Measurements from ENCODE around the gene NABP1.

The NABP1 gene

GRCh38 chr2:191705084-191705483, 27.1 kb downstream of the NABP1 start:
- no peak overlapping the region for H2AFZ ChIP-seq (ENCODE audit: low read depth)
- H3K9ac ChIP-seq = no peak overlapping the region
- no peaks in the 10 kb centered on the region for H4K20me1 ChIP-seq (ENCODE audit: insufficient read depth)
- H3K27me3 ChIP-seq (ENCODE audit: insufficient read depth, low read depth) = no peaks in the 10 kb centered on the region
- H3K36me3 ChIP-seq (ENCODE audit: insufficient read depth) = no peaks in the 10 kb centered on the region
- no peak overlapping the region for H3K4me2 ChIP-seq
- TF ChIP-seq, protein P1, sequence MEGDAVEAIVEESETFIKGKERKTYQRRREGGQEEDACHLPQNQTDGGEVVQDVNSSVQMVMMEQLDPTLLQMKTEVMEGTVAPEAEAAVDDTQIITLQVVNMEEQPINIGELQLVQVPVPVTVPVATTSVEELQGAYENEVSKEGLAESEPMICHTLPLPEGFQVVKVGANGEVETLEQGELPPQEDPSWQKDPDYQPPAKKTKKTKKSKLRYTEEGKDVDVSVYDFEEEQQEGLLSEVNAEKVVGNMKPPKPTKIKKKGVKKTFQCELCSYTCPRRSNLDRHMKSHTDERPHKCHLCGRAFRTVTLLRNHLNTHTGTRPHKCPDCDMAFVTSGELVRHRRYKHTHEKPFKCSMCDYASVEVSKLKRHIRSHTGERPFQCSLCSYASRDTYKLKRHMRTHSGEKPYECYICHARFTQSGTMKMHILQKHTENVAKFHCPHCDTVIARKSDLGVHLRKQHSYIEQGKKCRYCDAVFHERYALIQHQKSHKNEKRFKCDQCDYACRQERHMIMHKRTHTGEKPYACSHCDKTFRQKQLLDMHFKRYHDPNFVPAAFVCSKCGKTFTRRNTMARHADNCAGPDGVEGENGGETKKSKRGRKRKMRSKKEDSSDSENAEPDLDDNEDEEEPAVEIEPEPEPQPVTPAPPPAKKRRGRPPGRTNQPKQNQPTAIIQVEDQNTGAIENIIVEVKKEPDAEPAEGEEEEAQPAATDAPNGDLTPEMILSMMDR (conservative IDR thresholded peaks at IDR 0.05; ENCODE audit: low read depth, low read length) = no peak
- H3K4me3 ChIP-seq (IDR thresholded peaks at IDR 0.05; ENCODE audit: insufficient read depth, low read depth, low read length) = no peak overlapping the region
- no peaks in the 10 kb centered on the region for H3K4me1 ChIP-seq (ENCODE audit: low read depth, poor library complexity, severe bottlenecking)
- H3K27ac ChIP-seq = no peak overlapping the region
- no peaks in the 10 kb centered on the region for H3K79me2 ChIP-seq (ENCODE audit: insufficient read depth, low read depth)

DNA sequence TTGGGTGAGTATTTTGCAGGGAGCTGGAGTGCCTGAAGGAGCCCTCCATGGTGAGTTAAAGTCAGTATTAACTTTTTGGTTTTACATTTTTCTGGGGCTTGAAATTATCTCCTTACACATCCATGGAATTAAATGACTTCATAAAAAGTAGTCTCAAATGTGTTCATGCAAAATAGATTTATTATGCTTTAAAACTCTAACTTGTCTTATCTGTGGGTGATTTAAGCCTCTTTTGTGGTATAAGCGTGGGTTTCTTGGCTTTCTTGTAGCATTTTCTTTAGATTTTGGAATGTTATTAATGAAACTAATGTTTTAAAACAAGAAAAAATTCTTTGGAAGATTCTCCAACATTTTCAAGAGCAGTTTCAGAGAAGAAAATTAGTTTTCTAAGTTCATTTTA, 27.8 kb downstream of the NABP1 start:
- H3K27ac ChIP-seq = no peak overlapping the region
- H3K27me3 ChIP-seq (ENCODE audit: insufficient read depth, low read depth) = no peaks in the 10 kb centered on the region
- no peak overlapping the region for H3K4me2 ChIP-seq
- TF ChIP-seq, protein P1 (conservative IDR thresholded peaks at IDR 0.05; ENCODE audit: low read depth, low read length) = no peak
- no peaks in the 10 kb centered on the region for H3K79me2 ChIP-seq (ENCODE audit: insufficient read depth, low read depth)
- H3K4me3 ChIP-seq (IDR thresholded peaks at IDR 0.05; ENCODE audit: insufficient read depth, low read depth, low read length) = no peak overlapping the region
- H3K36me3 ChIP-seq (ENCODE audit: insufficient read depth) = no peaks in the 10 kb centered on the region
- H2AFZ ChIP-seq (ENCODE audit: low read depth) = no peak overlapping the region
- no peaks in the 10 kb centered on the region for H4K20me1 ChIP-seq (ENCODE audit: insufficient read depth)
- H3K4me1 ChIP-seq (ENCODE audit: low read depth, poor library complexity, severe bottlenecking) = no peaks in the 10 kb centered on the region
- no peak overlapping the region for H3K9ac ChIP-seq

DNA sequence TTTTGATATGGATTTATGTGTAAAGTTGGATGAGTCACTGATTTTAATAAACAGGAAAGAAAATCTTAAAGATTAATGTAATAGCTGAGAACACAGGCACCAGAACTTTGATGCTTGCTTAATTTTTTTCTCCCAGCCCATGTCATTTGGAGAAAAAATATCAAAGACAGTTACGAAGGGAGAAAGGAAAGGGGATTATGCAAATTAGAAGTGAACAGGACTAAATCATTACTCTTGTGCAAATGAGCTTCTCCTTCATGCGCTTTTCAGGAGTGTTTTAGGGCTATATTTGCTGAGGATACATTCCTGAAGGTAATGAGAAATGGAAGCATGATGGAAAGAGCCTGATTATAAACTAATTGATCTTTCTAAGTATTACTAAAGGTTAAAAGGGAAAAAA, 28.9 kb downstream of the NABP1 start:
- no peaks in the 10 kb centered on the region for H3K36me3 ChIP-seq (ENCODE audit: insufficient read depth)
- no peak overlapping the region for H3K4me2 ChIP-seq
- H3K4me3 ChIP-seq (IDR thresholded peaks at IDR 0.05; ENCODE audit: insufficient read depth, low read depth, low read length) = no peak overlapping the region
- no peak overlapping the region for H3K9ac ChIP-seq
- no peak overlapping the region for H2AFZ ChIP-seq (ENCODE audit: low read depth)
- no peaks in the 10 kb centered on the region for H3K27me3 ChIP-seq (ENCODE audit: insufficient read depth, low read depth)
- no peaks in the 10 kb centered on the region for H3K79me2 ChIP-seq (ENCODE audit: insufficient read depth, low read depth)
- no peaks in the 10 kb centered on the region for H4K20me1 ChIP-seq (ENCODE audit: insufficient read depth)
- H3K4me1 ChIP-seq (ENCODE audit: low read depth, poor library complexity, severe bottlenecking) = no peaks in the 10 kb centered on the region
- no peak overlapping the region for H3K27ac ChIP-seq
- TF ChIP-seq, protein P1 (conservative IDR thresholded peaks at IDR 0.05; ENCODE audit: low read depth, low read length) = no peak

DNA sequence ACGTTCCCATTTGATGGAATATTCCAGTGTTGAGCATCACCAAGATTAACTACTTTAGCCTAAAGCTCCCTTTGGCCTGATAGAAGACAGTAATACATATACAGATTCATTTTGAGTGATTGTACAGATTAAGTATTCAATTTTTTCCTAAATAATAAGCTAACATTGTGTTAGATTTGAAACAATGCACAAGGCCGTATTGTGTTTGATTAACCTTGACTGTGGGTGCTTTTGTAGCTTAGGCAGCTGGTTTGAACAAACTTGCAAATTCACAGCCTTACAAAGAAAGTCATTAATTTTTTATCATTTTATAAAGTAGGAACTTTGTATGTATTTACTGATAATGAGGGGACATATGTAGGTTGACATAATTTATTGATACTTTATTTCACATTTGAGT, 29.6 kb downstream of the NABP1 start:
- no peak overlapping the region for H2AFZ ChIP-seq (ENCODE audit: low read depth)
- H3K79me2 ChIP-seq (ENCODE audit: insufficient read depth, low read depth) = no peaks in the 10 kb centered on the region
- H3K4me3 ChIP-seq (IDR thresholded peaks at IDR 0.05; ENCODE audit: insufficient read depth, low read depth, low read length) = no peak overlapping the region
- no peaks in the 10 kb centered on the region for H3K27me3 ChIP-seq (ENCODE audit: insufficient read depth, low read depth)
- H3K36me3 ChIP-seq (ENCODE audit: insufficient read depth) = no peaks in the 10 kb centered on the region
- no peak overlapping the region for H3K9ac ChIP-seq
- H4K20me1 ChIP-seq (ENCODE audit: insufficient read depth) = no peaks in the 10 kb centered on the region
- TF ChIP-seq, protein P1 (conservative IDR thresholded peaks at IDR 0.05; ENCODE audit: low read depth, low read length) = no peak
- no peak overlapping the region for H3K27ac ChIP-seq
- no peaks in the 10 kb centered on the region for H3K4me1 ChIP-seq (ENCODE audit: low read depth, poor library complexity, severe bottlenecking)
- H3K4me2 ChIP-seq = no peak overlapping the region
